Astrocyte (in vitro differentiated cells and primary cell): ENCODE data around the gene HMGXB3.

ENCODE experiments used
- CTCF ChIP-seq: IDR thresholded peaks from 2 replicates; pipeline ENCODE4 v1.5.1; 2011; ENCODE audit warnings: low read depth, mild to moderate bottlenecking, inconsistent platforms, low read length, moderate library complexity; ENCODE audit not compliant: insufficient read depth
- EZH2 ChIP-seq: IDR thresholded peaks from 2 replicates; pipeline ENCODE4 v1.6.1; 2012; ENCODE audit warnings: mild to moderate bottlenecking, low read length, inconsistent platforms; ENCODE audit not compliant: insufficient read depth

GRCh38 chr5:150024346-150024984 is 23.9 kb downstream of the HMGXB3 start:
- TF ChIP-seq CTCF (no peak), EZH2 (no peak)
